Urinary bladder (tissue), 4 donors: ENCODE measurements around the gene CLPX. TPM values are rescaled to one million over a fixed set of nuclear protein-coding genes. Genes with fewer than 3 reads are reported as not detected.

Experiments used
- DNase-seq: peaks from one replicate; pipeline ENCODE4 v3.0.0-alpha.2; 2015; ENCODE audit errors: extremely low spot score
- H3K27ac ChIP-seq: one replicate; pipeline ENCODE4 v1.5.1; 2013; ENCODE audit warnings: low read depth, mild to moderate bottlenecking, moderate library complexity
- H3K36me3 ChIP-seq: one replicate; pipeline ENCODE4 v1.6.1; 2013; ENCODE audit warnings: mild to moderate bottlenecking, moderate library complexity; ENCODE audit not compliant: insufficient read depth
- H3K4me1 ChIP-seq: one replicate; pipeline ENCODE4 v1.6.1; 2013; ENCODE audit warnings: mild to moderate bottlenecking, moderate library complexity; ENCODE audit not compliant: insufficient read depth
- H3K4me3 ChIP-seq: one replicate; pipeline ENCODE4 v1.5.1; 2013; ENCODE audit warnings: low read depth, low read length
- WGBS: extraction: QIAGEN DNeasy Blood & Tissue Kit; methylation state at CpG from one replicate; pipeline ENCODE4 v1.1.7; 2013; 5-methylcytosine and 5-hydroxymethylcytosine counted together
- polyA plus RNA-seq: library from polyadenylated mRNA; stranded (reverse); fragments of 200-250 nt; gene quantifications from one replicate; pipeline ENCODE4 v1.2.3, GENCODE V29; 2013
- total RNA-seq: library from RNA; depleted of rRNA; stranded (reverse); fragments of >200 nt; gene quantifications from one replicate; pipeline ENCODE4 v1.2.3, GENCODE V29; 2014
- donor health status: healthy with polysubstance abuse.
- donor health status: healthy.

Gene CLPX
- total and polyA plus RNA-seq, 2 donors = 24.9 to 73.6 TPM

DNA sequence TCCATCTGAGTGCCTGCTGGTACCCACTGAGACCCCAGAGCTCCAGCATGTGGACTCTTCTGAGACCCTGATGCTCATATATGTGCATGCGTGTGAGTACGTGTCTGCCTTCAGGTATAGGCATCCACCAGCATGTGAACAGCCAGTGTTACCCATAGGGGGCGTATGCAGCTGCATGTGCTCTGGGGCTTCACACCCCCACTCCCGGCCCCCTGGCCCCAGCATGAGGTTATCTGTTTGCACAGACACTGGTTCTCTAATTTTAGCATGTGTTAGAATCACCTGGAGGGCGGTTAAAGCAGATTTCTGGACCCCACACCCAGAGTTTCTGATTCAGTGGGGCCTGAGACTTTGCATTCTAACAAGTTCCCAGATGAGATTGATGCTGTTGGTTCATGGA is 27.0 kb upstream of the CLPX start:
- no peak for DNase-seq
- H3K4me3 ChIP-seq = no peak overlapping the region
- WGBS = 70% methylated on average over 5 of the region's 5 CpGs
- H3K27ac ChIP-seq = no peak overlapping the region
- no peaks in the 10 kb centered on the region for H3K4me1 ChIP-seq
- no peaks in the 10 kb centered on the region for H3K36me3 ChIP-seq

DNA sequence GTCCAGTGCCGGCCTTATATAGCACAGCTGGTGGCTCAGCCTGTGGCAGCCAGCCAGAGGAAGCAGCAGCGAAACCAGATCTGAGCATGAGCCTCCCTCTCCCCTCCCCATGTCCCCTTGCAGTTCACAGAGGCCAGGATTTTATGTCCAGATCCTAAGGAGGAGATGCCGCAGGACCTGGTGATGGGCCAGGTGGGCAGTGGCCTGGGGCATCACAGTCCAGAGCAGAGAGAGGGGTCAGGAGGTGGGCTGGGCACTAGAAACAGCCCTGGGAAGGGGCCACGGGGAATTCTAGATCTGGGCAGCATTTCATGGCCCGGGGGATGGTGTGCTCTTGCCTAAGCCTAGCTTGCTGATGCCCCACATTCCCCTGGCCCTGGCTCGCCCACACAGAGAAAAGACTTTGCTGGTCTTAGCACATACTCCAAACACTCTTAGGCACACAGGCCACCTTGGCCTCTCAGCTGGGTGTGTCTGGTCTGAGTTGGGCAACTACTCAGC is 26.4 kb upstream of the CLPX start:
- no peaks in the 10 kb centered on the region for H3K4me1 ChIP-seq
- 31% methylated on average over 6 of the region's 6 CpGs for WGBS
- H3K27ac ChIP-seq = no peak overlapping the region
- H3K4me3 ChIP-seq = no peak overlapping the region
- H3K36me3 ChIP-seq = no peaks in the 10 kb centered on the region
- peak; percentile 35 for DNase-seq

DNA sequence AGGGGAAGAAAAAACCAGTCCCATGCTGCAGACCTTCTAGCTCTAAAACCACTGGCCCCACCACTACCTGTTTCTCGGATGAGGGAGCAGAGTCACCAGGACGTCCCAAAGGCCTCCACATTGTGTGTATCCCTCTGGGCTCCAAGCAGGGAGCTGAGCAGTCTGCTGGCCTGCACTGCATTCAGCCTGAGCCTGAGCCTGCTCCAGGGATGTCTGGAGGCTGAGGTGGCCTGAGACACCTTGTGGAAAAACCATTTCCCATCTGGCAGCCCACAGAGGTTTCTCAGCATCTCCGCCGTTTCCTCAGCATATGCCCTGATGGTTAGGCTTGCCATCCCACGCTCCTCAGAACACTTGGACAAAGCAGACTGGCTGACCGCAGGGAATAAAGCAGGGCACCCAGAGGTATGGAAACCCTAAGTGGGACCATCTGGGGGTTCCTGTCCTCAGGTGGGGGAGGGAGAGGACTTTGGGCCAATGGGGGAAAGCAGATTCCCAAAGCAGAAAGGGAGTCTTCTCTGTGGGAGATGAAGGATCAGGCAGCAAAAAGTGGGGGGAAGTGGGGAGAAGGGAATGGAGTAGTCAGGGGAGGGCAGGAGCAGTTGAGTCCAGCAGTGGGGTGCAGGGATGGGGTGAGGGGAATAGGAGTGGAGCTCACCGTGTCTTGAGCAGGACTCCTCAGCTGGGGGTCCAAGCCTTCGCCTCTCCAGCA is 25.8 kb upstream of the CLPX start, which contains the start of gene CILP:
Gene CILP, minus strand, starts transcription at position 704 of the 712 bp plus-strand sequence. CDS start 1,718 bp downstream, outside the sequence.
- DNase-seq = no peak
- 63% methylated on average over 8 of the region's 8 CpGs for WGBS
- no peaks in the 10 kb centered on the region for H3K4me1 ChIP-seq
- H3K36me3 ChIP-seq = no peaks in the 10 kb centered on the region
- H3K4me3 ChIP-seq = no peak within 1 kb of the TSS
- no peak within 1 kb of the TSS for H3K27ac ChIP-seq

DNA sequence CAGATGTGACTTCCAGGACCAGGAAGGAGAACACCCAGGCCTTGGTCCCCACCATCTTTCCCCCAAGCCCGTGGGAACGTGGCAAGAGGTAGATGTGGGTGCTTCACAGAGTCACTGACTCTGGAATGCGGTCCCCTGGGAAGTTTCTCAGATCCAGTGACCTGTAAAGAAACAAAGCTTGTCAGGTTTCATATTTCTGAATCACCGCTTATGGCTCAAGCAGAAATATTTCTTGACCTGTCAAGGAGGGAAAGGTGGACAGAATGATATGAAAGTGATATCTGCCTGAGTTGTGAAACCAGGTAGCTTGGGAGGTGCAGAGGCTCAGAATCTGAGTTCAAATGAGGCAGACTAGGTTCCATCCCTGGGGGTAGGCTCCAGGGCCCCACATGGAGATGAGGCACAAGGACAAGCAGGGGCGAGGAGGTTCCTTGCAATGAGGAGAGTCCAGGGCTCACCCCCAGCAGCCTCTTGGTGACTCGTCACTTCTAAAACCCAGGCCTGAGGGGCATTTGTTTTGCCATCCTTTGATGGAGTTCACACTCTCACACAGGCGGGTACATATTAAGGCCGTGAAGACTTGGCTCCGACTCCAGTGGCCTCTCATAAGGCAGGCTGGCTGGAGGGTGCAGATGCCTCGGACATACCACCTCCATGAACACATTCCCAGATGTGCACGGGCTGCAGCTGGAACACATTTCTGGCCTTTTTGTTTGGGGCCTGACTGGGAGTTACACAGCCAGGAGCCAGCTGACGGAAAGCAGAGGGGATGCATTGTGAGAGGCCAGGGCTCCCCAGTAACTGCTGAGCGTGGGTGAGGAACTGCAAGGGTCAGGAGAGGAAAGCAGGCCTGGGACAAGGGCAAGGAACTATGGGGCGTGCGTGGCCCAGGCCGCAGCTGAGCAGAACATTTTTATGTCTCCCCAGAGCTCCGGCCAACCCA is 24.8 kb upstream of the CLPX start:
- WGBS = 74% methylated on average over 17 of the region's 17 CpGs
- Histone ChIP-seq H3K27ac (no peak overlapping the region), H3K4me3 (no peak overlapping the region), H3K4me1 (no peaks in the 10 kb centered on the region), H3K36me3 (no peaks in the 10 kb centered on the region)
- no peak for DNase-seq

DNA sequence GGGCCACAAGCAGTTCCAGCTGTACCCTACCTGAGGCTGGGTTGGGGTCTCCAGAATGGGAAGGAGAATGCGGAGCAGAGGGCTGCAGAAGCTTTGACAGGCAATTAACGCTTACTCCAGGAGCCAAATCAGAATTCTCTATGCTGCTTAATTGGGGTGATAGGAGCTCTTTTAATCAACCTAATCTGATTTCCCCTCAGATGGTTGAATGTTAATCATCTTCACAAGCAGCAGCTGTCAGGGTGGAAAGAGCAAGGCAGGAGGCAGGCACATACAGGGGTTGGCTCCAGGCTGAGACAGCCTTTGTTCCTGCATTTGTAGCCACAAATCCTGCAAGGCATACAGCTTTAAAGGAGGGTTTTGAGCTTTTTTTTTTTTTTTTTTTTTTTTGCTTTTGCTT is 23.5 kb upstream of the CLPX start:
- Histone ChIP-seq H3K4me1 (no peaks in the 10 kb centered on the region), H3K36me3 (no peaks in the 10 kb centered on the region), H3K27ac (no peak overlapping the region), H3K4me3 (no peak overlapping the region)
- DNase-seq = no peak
- 93% methylated on average over 2 of the region's 2 CpGs for WGBS

DNA sequence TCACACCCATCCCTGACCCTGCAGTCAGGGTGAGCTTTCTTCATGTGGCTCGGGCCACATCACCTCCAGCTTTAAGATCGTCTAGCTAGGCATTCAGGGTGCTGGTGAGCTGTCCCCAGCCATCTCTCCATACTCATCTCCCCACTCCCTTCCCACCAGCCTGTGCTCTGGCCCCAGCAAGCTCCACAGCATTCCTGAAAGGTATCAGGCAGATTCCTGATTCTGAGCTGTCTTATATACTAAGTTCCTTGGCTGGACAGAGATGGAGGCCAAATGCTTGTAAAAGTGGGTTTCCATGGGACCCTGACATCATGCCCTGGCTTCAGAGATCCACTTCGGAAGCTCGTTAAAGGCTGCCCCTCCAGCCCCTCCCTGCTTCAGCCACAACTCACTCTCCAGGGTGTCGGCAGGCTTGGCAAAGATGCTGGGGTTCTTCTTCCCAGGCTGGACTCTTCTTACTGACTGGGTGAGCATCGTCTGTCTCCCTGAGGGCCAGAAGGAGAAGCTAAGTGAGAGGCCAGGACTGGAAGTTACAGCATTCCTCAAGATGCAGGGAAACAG is 22.2 kb upstream of the CLPX start:
- no peak overlapping the region for H3K27ac ChIP-seq
- H3K4me3 ChIP-seq = no peak overlapping the region
- no peak for DNase-seq
- H3K4me1 ChIP-seq = no peaks in the 10 kb centered on the region
- WGBS = 47% methylated on average over 6 of the region's 6 CpGs
- H3K36me3 ChIP-seq = no peaks in the 10 kb centered on the region

DNA sequence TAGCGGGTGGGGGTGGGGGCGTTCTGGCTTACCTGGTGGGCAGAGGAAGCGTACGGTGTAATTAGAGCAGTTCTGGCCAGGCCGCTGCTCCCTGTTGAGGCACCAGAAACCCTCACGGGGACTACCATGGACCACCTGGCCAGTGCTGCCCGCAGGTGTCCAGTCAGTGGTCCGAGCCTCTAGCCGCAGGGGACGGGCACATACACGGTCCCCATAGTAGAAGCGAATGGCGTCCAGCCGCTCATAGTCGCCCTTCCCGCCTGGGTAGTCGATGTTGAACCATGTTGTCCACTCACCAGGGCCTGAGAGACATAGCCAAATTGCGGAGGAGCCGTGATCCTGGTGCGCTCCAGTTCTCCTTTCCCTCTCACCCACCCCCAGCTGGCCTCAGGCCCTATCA is 21.6 kb upstream of the CLPX start:
- DNase-seq = no peak
- Histone ChIP-seq H3K4me3 (no peak overlapping the region), H3K27ac (no peak overlapping the region), H3K4me1 (no peaks in the 10 kb centered on the region), H3K36me3 (no peaks in the 10 kb centered on the region)
- 95% methylated on average over 20 of the region's 20 CpGs for WGBS

DNA sequence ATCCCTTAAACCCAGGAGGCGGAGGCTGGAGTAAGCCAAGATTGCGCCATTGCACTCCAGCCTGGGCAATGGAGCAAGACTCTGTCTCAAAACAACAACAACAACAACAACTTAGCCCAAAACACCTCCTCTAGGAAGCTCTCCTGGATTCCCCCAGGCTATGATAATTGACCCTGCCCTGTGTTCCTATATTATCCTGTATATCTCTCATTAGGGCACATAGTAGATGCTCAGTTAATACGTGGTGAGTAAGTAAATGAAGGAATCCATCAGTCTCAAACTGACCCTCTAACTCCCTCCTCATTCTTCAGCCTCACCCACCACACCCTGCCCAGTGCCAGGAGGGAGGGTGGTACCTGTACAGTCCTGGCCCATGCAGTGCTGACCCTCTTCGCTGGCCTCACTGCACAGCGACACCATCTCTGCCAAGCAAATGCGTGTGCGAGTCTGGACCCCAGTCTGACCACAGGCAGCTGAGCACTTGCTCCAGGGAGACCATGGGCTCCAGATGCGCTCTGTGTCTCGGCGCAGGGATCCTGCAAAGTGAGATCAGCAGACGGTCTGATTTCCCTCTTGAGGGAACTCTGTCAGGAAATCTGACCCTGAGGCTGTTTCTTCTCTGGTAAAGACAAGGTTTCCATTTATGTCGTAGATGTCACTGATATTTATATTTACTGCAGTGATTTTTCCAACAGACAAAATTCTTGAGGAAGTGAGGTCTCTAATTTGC is 20.0 kb upstream of the CLPX start:
- H3K4me1 ChIP-seq = no peaks in the 10 kb centered on the region
- no peak overlapping the region for H3K4me3 ChIP-seq
- no peaks in the 10 kb centered on the region for H3K36me3 ChIP-seq
- WGBS = 92% methylated on average over 12 of the region's 12 CpGs
- no peak for DNase-seq
- H3K27ac ChIP-seq = no peak overlapping the region

DNA sequence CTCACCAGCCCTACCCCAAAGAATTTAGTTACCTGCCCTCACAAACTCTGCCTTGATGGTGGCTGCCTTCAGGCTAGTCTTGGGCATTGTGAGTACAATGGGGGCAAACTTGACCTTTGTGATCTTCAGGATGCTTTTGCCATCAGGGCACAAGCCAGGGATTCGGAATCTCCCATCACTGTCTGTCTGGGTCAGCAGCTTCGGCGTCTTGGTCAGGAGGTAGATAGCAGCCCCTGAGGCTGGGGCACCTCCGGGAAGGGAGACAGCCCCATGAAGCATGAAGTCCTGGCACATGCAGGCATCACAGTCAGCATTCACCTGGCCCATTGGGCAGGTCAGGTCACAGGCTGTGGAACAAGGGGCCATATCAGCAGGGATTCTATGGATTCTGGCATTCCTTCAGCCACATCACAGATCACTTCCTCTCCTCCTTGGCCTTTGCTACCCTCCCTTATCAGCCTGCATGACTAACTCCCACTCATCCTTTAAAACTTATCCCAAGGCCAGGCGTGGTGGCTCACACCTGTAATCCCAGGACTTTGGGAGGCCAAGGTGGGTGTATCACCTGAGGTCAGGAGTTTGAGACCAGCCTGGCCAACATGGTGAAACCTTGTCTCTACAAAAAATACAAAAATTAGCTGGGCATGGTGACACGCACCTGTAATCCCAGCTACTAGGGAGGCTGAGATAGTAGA is 19.2 kb upstream of the CLPX start:
- WGBS = 90% methylated on average over 6 of the region's 6 CpGs
- Histone ChIP-seq H3K36me3 (no peaks in the 10 kb centered on the region), H3K27ac (no peak overlapping the region), H3K4me3 (no peak overlapping the region), H3K4me1 (no peaks in the 10 kb centered on the region)
- DNase-seq = no peak

DNA sequence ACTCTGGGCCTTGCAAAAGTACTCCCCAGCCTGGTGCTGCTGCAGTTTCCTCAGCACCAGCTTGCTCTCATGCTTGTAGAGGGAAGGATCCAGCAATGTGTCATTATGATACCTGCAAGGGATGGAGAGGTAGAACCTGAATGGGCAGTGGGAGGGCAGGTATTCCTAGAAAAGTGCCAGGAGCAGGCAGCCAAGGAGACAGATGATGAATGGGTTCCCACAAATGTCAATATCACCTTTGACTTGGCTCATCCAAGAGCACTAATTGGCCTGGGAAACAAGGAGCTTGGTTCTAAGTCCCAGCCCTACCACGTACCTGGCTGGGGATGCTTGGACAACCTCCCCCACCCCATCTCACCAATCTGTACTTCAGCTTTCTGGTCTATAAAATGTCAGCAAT is 16.8 kb upstream of the CLPX start:
- 83% methylated on average over 1 of the region's 1 CpG for WGBS

DNA sequence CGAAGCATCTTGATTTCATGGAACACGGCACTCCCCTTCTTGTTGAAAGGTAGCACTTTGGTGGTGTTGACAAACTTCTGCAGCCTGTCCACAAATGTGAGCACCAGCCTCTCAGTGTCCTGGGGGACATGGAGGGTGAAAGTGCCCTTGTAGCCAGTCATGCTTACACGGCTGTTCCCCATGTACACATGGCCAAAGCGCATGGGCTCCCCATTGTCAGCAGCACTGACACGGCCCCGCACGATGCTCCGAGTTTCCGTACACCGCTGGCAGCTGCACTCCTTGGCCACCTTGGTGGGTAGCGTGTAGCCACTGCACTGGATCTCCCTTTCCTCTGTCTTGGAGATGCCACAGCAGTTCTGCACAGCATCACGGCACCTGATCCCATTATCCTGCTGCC is 13.4 kb upstream of the CLPX start:
- no peaks in the 10 kb centered on the region for H3K36me3 ChIP-seq
- no peak for DNase-seq
- no peaks in the 10 kb centered on the region for H3K4me1 ChIP-seq
- no peak overlapping the region for H3K4me3 ChIP-seq
- H3K27ac ChIP-seq = no peak overlapping the region
- 97% methylated on average over 12 of the region's 12 CpGs for WGBS

More for the DNA sequence above, 16.8 kb upstream of the CLPX start:
- Histone ChIP-seq H3K36me3 (no peaks in the 10 kb centered on the region), H3K4me1 (no peaks in the 10 kb centered on the region), H3K4me3 (no peak overlapping the region), H3K27ac (no peak overlapping the region)
- DNase-seq = no peak

DNA sequence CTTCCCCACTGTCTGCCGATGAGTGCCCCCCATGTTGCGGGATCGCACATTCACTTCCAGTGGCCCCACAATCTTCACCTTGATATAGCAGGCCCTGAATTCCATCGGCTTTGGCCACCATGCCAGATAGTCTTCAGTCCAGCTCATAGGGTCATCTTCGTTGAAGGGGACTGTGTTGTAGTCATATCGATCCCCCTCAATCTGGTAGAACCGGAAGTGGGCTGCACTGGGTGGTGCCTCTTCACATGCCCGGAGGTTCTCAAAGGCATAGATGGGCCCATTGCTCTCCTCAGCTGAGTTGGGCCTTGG is 12.1 kb upstream of the CLPX start:
- Histone ChIP-seq H3K27ac (no peak overlapping the region), H3K4me3 (no peak overlapping the region), H3K36me3 (no peaks in the 10 kb centered on the region), H3K4me1 (no peaks in the 10 kb centered on the region)
- WGBS = 96% methylated on average over 8 of the region's 8 CpGs
- DNase-seq = no peak
